Testis (tissue), 3 donors: ENCODE measurements around the gene BMP10. TPM values are rescaled to one million over a fixed set of nuclear protein-coding genes. Genes with fewer than 3 reads are reported as not detected.

Experiments used
- DNase-seq: peaks from one replicate; pipeline ENCODE4 v3.0.0-alpha.2; 2019
- H3K27ac ChIP-seq, 2 donors: fragments of 200-600 bp; sonication (generic); one replicate each; pipeline ENCODE4 v1.5.1; 2019
- H3K27me3 ChIP-seq: fragments of 200-600 bp; sonication (generic); one replicate; pipeline ENCODE4 v1.5.1; 2019
- H3K36me3 ChIP-seq: fragments of 200-600 bp; sonication (generic); one replicate; pipeline ENCODE4 v1.5.1; 2017; ENCODE audit warnings: low read depth; ENCODE audit errors: missing control alignments
- H3K4me1 ChIP-seq: fragments of 200-600 bp; sonication (generic); one replicate; pipeline ENCODE4 v1.5.1; 2019
- H3K4me3 ChIP-seq, 2 donors: fragments of 200-600 bp; sonication (generic); one replicate each; pipeline ENCODE4 v1.5.1; 2017 to 2019
- H3K9me3 ChIP-seq: fragments of 200-600 bp; sonication (generic); one replicate; pipeline ENCODE4 v1.5.1; 2017
- POLR2A ChIP-seq: fragments of 450-650 bp; IDR thresholded peaks from one replicate; pipeline ENCODE4 v1.6.1; 2017; ENCODE audit warnings: antibody characterized with exemption, mild to moderate bottlenecking, moderate library complexity
- WGBS, 2 donors: methylation state at CpG; one replicate each; pipeline ENCODE4 v1.1.5; 2018; 5-methylcytosine and 5-hydroxymethylcytosine counted together
- intact Hi-C: fragments of 100-400 bp; cut with DNase I; formaldehyde crosslinking; loops from one replicate; pipeline ENCODE4 v1.15.1; 2023; ENCODE audit warnings: low total_unique reads
- polyA plus RNA-seq: library from polyadenylated mRNA; stranded (reverse); fragments of 350-450 nt; fragmentation: Illumina TruSeq; extraction: RNeasy Lipid Tissue Mini Kit (QIAGEN cat#74804); gene quantifications from one replicate; pipeline ENCODE4 v1.2.3, GENCODE V29; 2014; ENCODE audit warnings: low read depth, low replicate concordance; ENCODE audit not compliant: insufficient read depth
- total RNA-seq, 2 donors: library from RNA; depleted of rRNA; stranded (reverse); fragments of >200 nt; gene quantifications; one replicate each; pipeline ENCODE4 v1.2.3, GENCODE V29; 2016
- TF ChIP-seq, protein P1 (sequence below), 3 experiments: fragments of 450-650 bp in 2 of 3; fragments of 200-600 bp in 1 of 3; sonication (generic) in 1 of 3; IDR thresholded peaks; one replicate each; pipeline ENCODE4 v1.5.1; 2016 to 2019; ENCODE audit warnings: antibody characterized with exemption in 3 of 3, mild to moderate bottlenecking in 2 of 3, moderate library complexity in 1 of 3

Gene BMP10
- total and polyA plus RNA-seq, 3 donors from 2014 or later: 0.26 TPM; not detected in 2

DNA sequence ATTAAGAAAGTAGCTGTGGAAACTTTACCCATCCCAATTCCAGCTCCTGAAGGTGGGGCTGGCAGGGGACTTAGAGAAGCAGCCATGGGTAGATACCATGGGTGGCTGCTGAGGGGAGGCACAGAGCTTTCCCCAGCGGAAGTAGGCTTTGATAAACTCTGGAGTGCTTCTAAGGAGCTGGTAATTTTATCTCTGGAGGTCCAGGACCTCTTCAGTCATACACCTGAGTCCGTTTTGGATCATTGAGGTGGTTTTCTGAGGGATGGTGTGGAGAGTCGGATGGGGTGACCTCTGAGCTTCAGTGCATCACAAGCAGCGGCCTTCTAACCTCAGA lies 36.7 kb upstream of the BMP10 start:
- Histone ChIP-seq H3K27ac (no peak overlapping the region), H3K4me1 (peaks cover 8% of the 10 kb centered on the region), H3K9me3 (no peaks in the 10 kb centered on the region), H3K4me3 (no peak overlapping the region), H3K27me3 (no peaks in the 10 kb centered on the region), H3K36me3 (no peaks in the 10 kb centered on the region)
- 72 to 99% methylated on average over 4 of the region's 4 CpGs for WGBS, 2 donors
- intact Hi-C loops: no loop called here
- TF ChIP-seq, protein P1, sequence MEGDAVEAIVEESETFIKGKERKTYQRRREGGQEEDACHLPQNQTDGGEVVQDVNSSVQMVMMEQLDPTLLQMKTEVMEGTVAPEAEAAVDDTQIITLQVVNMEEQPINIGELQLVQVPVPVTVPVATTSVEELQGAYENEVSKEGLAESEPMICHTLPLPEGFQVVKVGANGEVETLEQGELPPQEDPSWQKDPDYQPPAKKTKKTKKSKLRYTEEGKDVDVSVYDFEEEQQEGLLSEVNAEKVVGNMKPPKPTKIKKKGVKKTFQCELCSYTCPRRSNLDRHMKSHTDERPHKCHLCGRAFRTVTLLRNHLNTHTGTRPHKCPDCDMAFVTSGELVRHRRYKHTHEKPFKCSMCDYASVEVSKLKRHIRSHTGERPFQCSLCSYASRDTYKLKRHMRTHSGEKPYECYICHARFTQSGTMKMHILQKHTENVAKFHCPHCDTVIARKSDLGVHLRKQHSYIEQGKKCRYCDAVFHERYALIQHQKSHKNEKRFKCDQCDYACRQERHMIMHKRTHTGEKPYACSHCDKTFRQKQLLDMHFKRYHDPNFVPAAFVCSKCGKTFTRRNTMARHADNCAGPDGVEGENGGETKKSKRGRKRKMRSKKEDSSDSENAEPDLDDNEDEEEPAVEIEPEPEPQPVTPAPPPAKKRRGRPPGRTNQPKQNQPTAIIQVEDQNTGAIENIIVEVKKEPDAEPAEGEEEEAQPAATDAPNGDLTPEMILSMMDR (IDR thresholded peaks at IDR 0.05): no peak
- TF ChIP-seq POLR2A: no peak
- DNase-seq: no peak

DNA sequence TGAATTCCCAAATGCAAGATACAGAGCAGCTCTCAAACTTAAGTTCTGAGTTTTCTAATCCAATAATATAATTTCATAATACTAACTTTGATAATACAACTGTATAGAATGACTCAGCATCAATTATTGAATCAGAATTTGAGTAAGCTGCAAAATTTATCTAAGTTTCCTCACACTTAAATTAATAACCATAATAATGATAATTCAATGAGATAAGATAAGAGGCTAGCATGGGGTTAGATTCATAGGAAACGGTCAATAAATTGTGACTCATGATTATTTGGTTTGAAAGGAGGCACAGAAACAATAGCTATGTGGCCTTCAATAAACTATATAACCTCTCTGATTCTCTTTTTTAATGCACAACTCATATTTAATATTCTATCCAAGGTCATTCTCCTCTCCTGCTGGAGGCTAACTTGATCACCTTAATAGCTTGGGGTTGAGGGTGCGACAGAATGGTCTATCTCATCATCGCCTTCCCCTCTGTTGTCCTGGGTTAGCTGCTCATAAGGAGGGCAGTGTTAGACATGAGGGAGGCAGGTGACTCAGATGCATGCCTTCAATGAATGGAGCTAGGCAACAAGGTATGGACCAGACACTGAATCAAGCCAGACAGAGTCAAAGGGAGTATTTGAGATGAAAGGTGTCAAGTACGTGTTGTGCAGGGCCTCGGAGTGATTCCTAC lies 36.2 kb upstream of the BMP10 start:
- intact Hi-C loops: no loop called here

DNA sequence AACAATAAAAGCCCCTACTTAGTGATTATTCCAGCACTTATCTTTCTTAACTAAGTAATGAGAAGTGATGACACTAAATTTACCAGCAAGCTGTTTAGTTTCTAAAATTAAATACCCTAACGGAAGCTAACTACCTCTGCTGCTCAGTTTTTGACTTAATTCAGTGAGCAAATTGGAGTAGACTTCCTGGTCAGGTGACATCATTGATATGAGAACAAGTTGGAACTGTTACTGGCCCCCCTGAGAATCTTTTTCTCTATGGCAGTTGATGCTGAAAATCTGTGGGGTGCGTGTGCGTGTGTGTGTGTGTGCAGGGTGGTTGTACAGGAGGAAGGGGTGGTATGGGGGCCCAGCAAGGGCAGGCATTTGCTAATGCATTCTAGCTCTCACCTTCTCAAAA lies 35.5 kb upstream of the BMP10 start:
- DNase-seq: no peak
- Histone ChIP-seq H3K4me1 (peaks cover 8% of the 10 kb centered on the region), H3K9me3 (no peaks in the 10 kb centered on the region), H3K36me3 (no peaks in the 10 kb centered on the region), H3K27ac (no peak overlapping the region), H3K27me3 (no peaks in the 10 kb centered on the region), H3K4me3 (no peak overlapping the region)
- 89 to 92% methylated on average over 3 of the region's 3 CpGs for WGBS, 2 donors
- intact Hi-C loops: no loop called here
- TF ChIP-seq POLR2A: no peak
- TF ChIP-seq, protein P1 (IDR thresholded peaks at IDR 0.05): no peak

More for the DNA sequence above, 36.2 kb upstream of the BMP10 start:
- H3K9me3 ChIP-seq: no peaks in the 10 kb centered on the region
- H3K27ac ChIP-seq: no peak overlapping the region
- no peak for DNase-seq
- no peaks in the 10 kb centered on the region for H3K36me3 ChIP-seq
- TF ChIP-seq, protein P1 (IDR thresholded peaks at IDR 0.05): no peak
- TF ChIP-seq POLR2A: no peak
- no peaks in the 10 kb centered on the region for H3K27me3 ChIP-seq
- H3K4me3 ChIP-seq: no peak overlapping the region
- WGBS, 2 donors: 89 to 93% methylated on average over 5 of the region's 5 CpGs
- H3K4me1 ChIP-seq: peaks cover 8% of the 10 kb centered on the region

DNA sequence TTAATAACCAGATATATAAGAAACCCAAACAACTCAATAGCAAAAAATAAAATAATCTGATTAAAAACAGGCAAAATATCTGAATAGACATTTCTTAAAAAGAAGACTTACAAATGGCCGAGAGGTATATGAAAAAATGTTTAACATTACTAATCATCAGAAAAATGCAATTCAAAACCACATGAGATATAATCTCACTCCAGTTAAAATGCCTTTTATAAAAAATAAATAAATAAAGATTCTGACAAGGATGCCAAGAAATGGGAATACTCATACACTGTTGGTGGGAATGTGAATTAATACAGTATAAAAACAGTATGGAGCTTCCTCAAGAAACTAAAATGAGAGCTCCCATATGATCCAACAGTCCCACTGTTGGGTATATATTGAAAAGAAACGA lies 33.9 kb upstream of the BMP10 start:
- Histone ChIP-seq H3K4me3 (no peak overlapping the region), H3K9me3 (no peaks in the 10 kb centered on the region), H3K36me3 (no peaks in the 10 kb centered on the region), H3K27ac (no peak overlapping the region), H3K4me1 (peaks cover 8% of the 10 kb centered on the region), H3K27me3 (no peaks in the 10 kb centered on the region)
- WGBS, 2 donors: 89 to 93% methylated on average over 2 of the region's 2 CpGs
- no peak for TF ChIP-seq POLR2A
- TF ChIP-seq, protein P1 (IDR thresholded peaks at IDR 0.05): no peak
- DNase-seq: no peak
- intact Hi-C loops: no loop called here

DNA sequence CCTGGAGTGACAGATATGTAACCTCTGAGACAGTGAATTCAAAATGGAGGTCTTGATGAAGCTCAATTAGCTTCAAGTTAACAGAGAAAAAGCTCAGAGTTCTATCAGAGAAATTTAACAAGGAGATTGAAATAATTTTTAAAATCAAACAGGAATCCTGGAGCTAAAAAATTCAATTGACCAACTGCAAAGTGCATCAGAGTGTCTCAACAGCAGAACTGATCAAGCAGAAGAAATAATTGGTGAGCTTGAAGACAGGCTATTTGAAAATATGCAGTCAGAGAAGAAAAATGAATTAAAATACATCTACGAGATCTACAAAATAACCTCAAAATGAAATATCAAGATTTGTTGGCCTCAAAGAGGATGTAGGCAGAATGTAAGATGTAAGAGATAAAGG lies 30.4 kb upstream of the BMP10 start:
- H3K4me3 ChIP-seq: no peak overlapping the region
- no peaks in the 10 kb centered on the region for H3K27me3 ChIP-seq
- no peak for DNase-seq
- WGBS, 2 donors: 91 to 97% methylated on average over 1 of the region's 1 CpG
- no peaks in the 10 kb centered on the region for H3K4me1 ChIP-seq
- intact Hi-C loops: no loop called here
- H3K36me3 ChIP-seq: no peaks in the 10 kb centered on the region
- TF ChIP-seq, protein P1 (IDR thresholded peaks at IDR 0.05): no peak
- no peak for TF ChIP-seq POLR2A
- H3K9me3 ChIP-seq: no peaks in the 10 kb centered on the region
- no peak overlapping the region for H3K27ac ChIP-seq
